Mucosa of rectum (tissue), 2 donors: ENCODE data around the gene KXD1.
A peak's percentile ranks its signal among the peaks of the same experiment; 100 is the strongest.

Source experiments
- H3K27ac ChIP-seq, 2 donors: one replicate each; pipeline ENCODE4 v1.7.0; 2013; ENCODE audit warnings: inconsistent platforms in 2 of 2, low read depth in 2 of 2, low read length in 2 of 2
- H3K27me3 ChIP-seq, 2 donors: one replicate each; pipeline ENCODE4 v1.7.0; 2013; ENCODE audit warnings: low read length in 2 of 2; ENCODE audit not compliant: control insufficient read depth in 2 of 2, insufficient read depth in 2 of 2
- H3K36me3 ChIP-seq, 2 donors: one replicate each; pipeline ENCODE4 v1.7.0; 2013; ENCODE audit warnings: low read length in 2 of 2; ENCODE audit not compliant: control insufficient read depth in 2 of 2, insufficient read depth in 2 of 2
- H3K4me1 ChIP-seq, 2 donors: one replicate each; pipeline ENCODE4 v1.7.0; 2013; ENCODE audit warnings: low read length in 2 of 2, mild to moderate bottlenecking in 1 of 2; ENCODE audit not compliant: control insufficient read depth in 2 of 2, insufficient read depth in 2 of 2
- H3K4me3 ChIP-seq, 2 donors: one replicate each; pipeline ENCODE4 v1.7.0; 2013; ENCODE audit warnings: low read length in 2 of 2
- H3K9ac ChIP-seq, 2 donors: one replicate each; pipeline ENCODE4 v1.7.0; 2013; ENCODE audit warnings: low read length in 2 of 2, low read depth in 1 of 2, mild to moderate bottlenecking in 1 of 2
- H3K9me3 ChIP-seq, 2 donors: one replicate each; pipeline ENCODE4 v1.7.0; 2013; ENCODE audit warnings: low read length in 2 of 2; ENCODE audit not compliant: control insufficient read depth in 2 of 2
- donor health status: healthy.
- donor health status: Normal muscosa, but diverticular disease.

The KXD1 gene

GRCh38 chr19:18576383-18576782, 18.7 kb downstream of the KXD1 start:
- Histone ChIP-seq H3K27me3 (no peaks in the 10 kb centered on the region), H3K9me3 (no peaks in the 10 kb centered on the region), H3K36me3 (peaks cover 33 to 35% of the 10 kb centered on the region in 2 donors)

GRCh38 chr19:18577365-18577914, 19.8 kb downstream of the KXD1 start:
- no peaks in the 10 kb centered on the region for H3K27me3 ChIP-seq
- H3K36me3 ChIP-seq: peaks cover 33 to 35% of the 10 kb centered on the region in 2 donors
- no peak overlapping the region for H3K4me3 ChIP-seq
- no peak overlapping the region for H3K27ac ChIP-seq
- H3K4me1 ChIP-seq: peaks cover 12% of the 10 kb centered on the region in 2 donors
- H3K9ac ChIP-seq: no peak overlapping the region
- no peaks in the 10 kb centered on the region for H3K9me3 ChIP-seq

More at GRCh38 chr19:18576383-18576782, 18.7 kb downstream of the KXD1 start:
- Histone ChIP-seq H3K4me1 (peaks cover 16% of the 10 kb centered on the region in 2 donors), H3K4me3 (no peak overlapping the region), H3K27ac (no peak overlapping the region), H3K9ac (no peak overlapping the region)

GRCh38 chr19:18580311-18580710, 22.6 kb downstream of the KXD1 start:
- Histone ChIP-seq H3K27me3 (no peaks in the 10 kb centered on the region), H3K9ac (no peak overlapping the region), H3K27ac (no peak overlapping the region), H3K36me3 (peaks cover 12 to 15% of the 10 kb centered on the region in 2 donors), H3K4me1 (no peaks in the 10 kb centered on the region), H3K4me3 (no peak overlapping the region), H3K9me3 (no peaks in the 10 kb centered on the region)

- no peak overlapping the region for H3K9ac ChIP-seq
- H3K4me1 ChIP-seq: peaks cover 16 to 23% of the 10 kb centered on the region in 2 donors
- no peaks in the 10 kb centered on the region for H3K27me3 ChIP-seq
- peaks cover 5 to 6% of the 10 kb centered on the region in 2 donors for H3K36me3 ChIP-seq
- no peak overlapping the region for H3K27ac ChIP-seq
- H3K9me3 ChIP-seq: no peaks in the 10 kb centered on the region
- H3K4me3 ChIP-seq: no peak overlapping the region
Observed at GRCh38 chr19:18586306-18586705, 28.6 kb downstream of the KXD1 start.

GRCh38 chr19:18587561-18587960, 29.9 kb downstream of the KXD1 start:
- peak overlapping the region in 1 of 2 donors; percentile 79 for H3K4me3 ChIP-seq
- H3K9ac ChIP-seq: no peak overlapping the region
- H3K9me3 ChIP-seq: no peaks in the 10 kb centered on the region
- peak overlapping the region in 1 of 2 donors; percentile 92 for H3K27ac ChIP-seq
- peaks cover 5 to 6% of the 10 kb centered on the region in 2 donors for H3K36me3 ChIP-seq
- H3K27me3 ChIP-seq: no peaks in the 10 kb centered on the region
- peaks cover 16 to 23% of the 10 kb centered on the region in 2 donors for H3K4me1 ChIP-seq

GRCh38 chr19:18587962-18588610, 30.4 kb downstream of the KXD1 start:
- H3K4me3 ChIP-seq: peak overlapping the region; percentile 79 to 86
- H3K36me3 ChIP-seq: peaks cover 5 to 6% of the 10 kb centered on the region in 2 donors
- H3K9ac ChIP-seq: peak overlapping the region; percentile 79 to 80
- H3K27me3 ChIP-seq: no peaks in the 10 kb centered on the region
- H3K27ac ChIP-seq: peak overlapping the region; percentile 82 to 92
- peaks cover 16 to 23% of the 10 kb centered on the region in 2 donors for H3K4me1 ChIP-seq
- no peaks in the 10 kb centered on the region for H3K9me3 ChIP-seq

GRCh38 chr19:18588611-18589379, 31.1 kb downstream of the KXD1 start, which contains the start of gene REX1BD:
Gene REX1BD (plus strand): TSS chr19:18588798. CDS start chr19:18588802, 4 bp downstream.
- H3K36me3 ChIP-seq: peaks cover 5 to 6% of the 10 kb centered on the region in 2 donors
- H3K9me3 ChIP-seq: no peaks in the 10 kb centered on the region
- peak within 1 kb of the TSS; percentile 79 to 86 for H3K4me3 ChIP-seq
- peak within 1 kb of the TSS; percentile 82 to 92 for H3K27ac ChIP-seq
- no peaks in the 10 kb centered on the region for H3K27me3 ChIP-seq
- peak within 1 kb of the TSS; percentile 79 to 80 for H3K9ac ChIP-seq
- peaks cover 16 to 23% of the 10 kb centered on the region in 2 donors for H3K4me1 ChIP-seq

- H3K9me3 ChIP-seq: no peaks in the 10 kb centered on the region
- H3K4me3 ChIP-seq: peak overlapping the region; percentile 79 to 86
- H3K9ac ChIP-seq: peak overlapping the region; percentile 79 to 80
- peak overlapping the region; percentile 82 to 92 for H3K27ac ChIP-seq
- H3K27me3 ChIP-seq: no peaks in the 10 kb centered on the region
- H3K4me1 ChIP-seq: peaks cover 23 to 26% of the 10 kb centered on the region in 2 donors
- H3K36me3 ChIP-seq: peaks cover 5 to 6% of the 10 kb centered on the region in 2 donors
Observed at GRCh38 chr19:18589380-18590272, 32.0 kb downstream of the KXD1 start.
